ENCODE measurements around the gene ZBTB20.

The ZBTB20 gene

GRCh38 chr3:114427285-114428043 is 719.6 kb downstream of the ZBTB20 start:
- DNase-seq, result no peak

- DNase-seq, result no peak
These were observed 722.8 kb downstream of the ZBTB20 start for GRCh38 chr3:114424337-114424736.

GRCh38 chr3:114421204-114421603 is 725.9 kb downstream of the ZBTB20 start:
- DNase-seq, result no peak

DNA sequence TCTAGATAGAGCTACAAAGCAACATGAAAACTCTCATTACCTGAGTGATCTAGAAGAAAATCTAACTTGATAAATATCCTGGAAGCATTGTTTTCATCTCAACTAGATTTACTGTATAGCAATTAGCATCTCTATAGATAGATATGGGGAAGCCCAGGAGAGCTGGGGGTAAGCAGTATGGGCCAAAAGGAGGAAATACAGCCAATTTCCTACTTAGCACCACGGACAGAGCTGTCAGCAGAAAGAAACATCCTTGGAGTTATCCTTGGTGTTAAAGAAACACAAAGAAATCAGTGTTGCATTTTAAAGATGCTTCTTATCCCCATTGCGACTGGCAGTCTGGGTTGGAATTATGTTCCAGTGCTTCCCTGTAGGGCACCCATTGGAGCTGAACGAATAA is 727.0 kb downstream of the ZBTB20 start:
- no peak for DNase-seq

- DNase-seq, result peak; percentile 81
These were observed 728.2 kb downstream of the ZBTB20 start for GRCh38 chr3:114418724-114419543.

GRCh38 chr3:114418107-114418506 is 729.0 kb downstream of the ZBTB20 start:
- DNase-seq, result no peak

DNA sequence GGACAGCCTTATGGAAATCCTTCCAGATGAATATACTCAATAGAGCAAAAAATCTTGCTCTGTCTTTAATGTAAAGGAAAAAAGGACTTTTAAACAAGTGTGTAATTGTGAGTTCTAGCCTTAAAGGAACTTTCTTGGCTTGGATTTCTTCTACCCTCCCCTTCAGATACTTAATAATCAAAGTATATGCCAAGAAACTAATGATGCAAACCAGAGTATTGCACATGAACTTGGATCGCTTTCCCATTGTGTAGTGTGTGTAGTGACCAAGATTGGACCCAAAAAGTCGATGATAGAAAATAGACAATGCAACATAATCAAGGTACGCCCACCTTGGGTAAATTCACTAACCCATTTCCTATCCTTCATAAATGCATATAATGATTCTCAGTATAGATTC is 729.4 kb downstream of the ZBTB20 start:
- no peak for DNase-seq

- no peak for DNase-seq
These were observed 729.8 kb downstream of the ZBTB20 start for GRCh38 chr3:114417265-114417664.

DNA sequence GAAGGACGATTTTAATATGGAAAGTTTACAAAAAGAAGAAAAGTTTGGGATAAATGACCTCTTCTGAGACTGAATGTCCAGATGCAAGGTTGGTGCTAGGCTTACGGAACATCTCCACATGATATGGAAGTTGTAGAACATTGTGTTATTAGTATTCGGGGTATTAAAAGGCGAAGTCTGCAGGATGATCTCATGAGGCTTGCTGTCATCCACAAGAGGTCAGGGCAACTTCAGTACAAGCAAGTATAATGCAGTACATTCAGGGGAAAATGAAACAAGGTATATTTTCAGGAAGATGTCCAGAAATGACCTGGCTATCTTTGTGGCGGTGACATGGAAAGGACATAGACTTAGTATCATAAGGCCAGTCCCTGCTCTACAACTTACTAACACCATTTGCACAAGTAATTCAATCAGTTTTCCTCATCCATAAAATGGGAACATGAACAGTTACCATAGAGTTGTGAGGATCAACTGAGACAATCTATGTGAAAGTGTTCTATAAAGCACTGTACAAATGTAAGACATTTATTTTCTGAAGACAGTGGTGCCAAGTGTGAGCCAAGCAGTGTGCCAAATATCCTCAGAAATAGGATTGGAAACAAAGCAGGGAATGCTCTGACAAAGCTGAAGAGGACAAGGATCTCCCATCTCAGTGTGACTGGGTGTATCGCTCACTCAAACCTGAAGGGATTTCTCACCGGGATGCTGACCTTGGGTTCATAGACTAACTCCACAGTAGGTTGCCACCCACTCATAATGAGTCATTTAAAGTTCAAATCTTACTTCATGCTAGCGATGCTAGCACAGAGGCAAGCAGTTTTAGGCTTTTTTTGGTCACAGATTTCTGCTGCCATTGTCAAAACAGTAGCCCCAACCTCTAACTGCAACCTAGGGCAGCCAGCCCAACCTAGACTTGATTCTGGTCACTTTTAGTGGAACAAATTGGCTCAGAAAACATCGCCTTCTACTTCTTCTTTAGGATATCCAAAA is 735.0 kb downstream of the ZBTB20 start:
- DNase-seq, result no peak

GRCh38 chr3:114411190-114411668 is 735.9 kb downstream of the ZBTB20 start:
- DNase-seq, result no peak

- DNase-seq, result peak; percentile 7
These were observed 738.1 kb downstream of the ZBTB20 start for GRCh38 chr3:114408736-114409670.

GRCh38 chr3:114406922-114407321 is 740.2 kb downstream of the ZBTB20 start:
- no peak for DNase-seq

GRCh38 chr3:114406286-114406685 is 740.8 kb downstream of the ZBTB20 start:
- DNase-seq, result no peak

GRCh38 chr3:114405202-114405990 is 741.7 kb downstream of the ZBTB20 start:
- no peak for DNase-seq

GRCh38 chr3:114404590-114404989 is 742.5 kb downstream of the ZBTB20 start:
- no peak for DNase-seq

DNA sequence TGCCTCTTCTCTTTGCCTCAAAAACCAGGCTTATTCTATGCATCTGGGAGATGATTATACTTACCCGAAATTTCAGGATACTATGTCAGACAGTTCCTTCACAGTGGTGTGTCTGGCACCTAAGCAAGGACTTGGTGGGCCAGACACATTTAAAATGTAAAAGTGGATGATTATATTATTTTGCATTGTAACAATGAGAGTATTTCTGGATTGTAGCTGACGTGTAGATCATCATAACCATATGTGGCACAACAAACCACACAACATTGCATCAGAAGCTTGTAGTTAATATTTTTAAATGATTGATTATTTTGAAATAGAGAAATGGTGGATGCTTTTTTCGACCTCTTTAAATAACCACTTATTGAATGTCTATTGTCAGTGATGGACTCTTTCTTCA is 744.2 kb downstream of the ZBTB20 start:
- DNase-seq, result no peak

DNA sequence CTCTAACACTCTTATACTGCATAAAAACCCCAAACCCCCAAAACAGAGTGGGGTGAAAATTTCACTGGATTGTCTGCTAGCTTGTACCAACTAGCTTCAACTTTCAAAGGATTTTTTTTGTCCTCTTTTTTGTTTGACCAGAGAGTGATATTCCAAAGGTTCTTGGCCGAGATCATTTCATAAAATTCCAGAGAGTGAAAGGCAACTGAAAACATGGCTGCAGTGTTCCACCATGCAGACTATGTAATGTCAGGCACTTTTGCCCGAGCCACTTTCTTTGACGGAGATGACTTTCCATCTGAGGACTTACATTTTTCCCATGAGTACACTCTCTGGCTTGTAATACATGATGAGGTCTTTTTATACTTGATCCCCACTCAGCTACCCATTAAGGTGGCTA is 745.7 kb downstream of the ZBTB20 start:
- no peak for DNase-seq

DNA sequence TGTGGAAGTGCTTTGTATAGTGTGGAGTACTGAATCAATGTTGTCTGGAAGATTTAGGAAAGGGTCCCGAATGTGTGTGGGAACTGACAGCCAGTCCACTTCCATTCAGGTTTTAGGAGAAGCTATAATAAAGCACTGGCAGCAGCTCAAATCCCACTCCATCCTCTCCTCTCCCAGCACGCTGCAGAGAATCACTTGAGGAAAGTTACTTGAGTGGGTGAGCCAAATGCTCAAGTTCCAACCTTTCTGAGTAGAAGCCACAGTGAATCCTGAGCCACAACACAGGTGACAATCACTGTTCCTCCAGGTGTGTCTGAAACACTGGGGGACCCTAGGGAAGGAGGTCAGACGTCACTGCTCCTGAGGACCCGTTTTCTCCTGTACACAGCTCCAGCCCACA is 746.7 kb downstream of the ZBTB20 start:
- DNase-seq, result no peak

DNA sequence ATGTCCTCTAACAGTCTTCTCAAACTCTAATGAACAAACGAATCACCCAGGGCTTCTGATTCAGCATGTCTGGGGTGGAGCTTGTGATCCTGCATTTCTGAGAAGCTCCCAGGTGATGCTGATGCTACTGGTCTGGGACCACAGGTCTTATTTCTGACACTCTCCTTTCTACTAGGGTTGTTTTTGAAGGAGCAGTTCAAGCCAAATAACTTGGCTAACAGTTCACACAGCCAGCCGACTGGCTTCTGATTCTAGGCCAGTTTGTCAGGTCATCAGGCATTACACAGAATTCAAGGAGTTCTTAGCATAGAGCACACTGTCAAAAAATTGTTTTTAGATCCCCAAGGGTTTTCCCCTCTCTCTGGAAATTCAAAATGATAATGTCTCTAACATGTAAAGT is 752.5 kb downstream of the ZBTB20 start:
- no peak for DNase-seq

GRCh38 chr3:114393367-114394072 is 753.6 kb downstream of the ZBTB20 start:
- peak; percentile 67 for DNase-seq
